Immature natural killer cell (primary cell): ENCODE data around the gene PDGFB. TPM values are rescaled to one million over a fixed set of nuclear protein-coding genes. Genes with fewer than 3 reads are reported as not detected.

Experiments used
- DNase-seq, 3 donors: peaks; one replicate each; pipeline ENCODE4 v3.0.0; 2022; ENCODE audit warnings: mixed read lengths in 1 of 3
- H3K27ac Mint-ChIP-seq, 6 donors: one replicate each; pipeline ENCODE4 v1.8.0; 2020; ENCODE audit warnings: mixed read lengths in 6 of 6, mild to moderate bottlenecking in 5 of 6, inconsistent platforms in 4 of 6, moderate library complexity in 3 of 6
- H3K27me3 Mint-ChIP-seq, 3 donors: one replicate each; pipeline ENCODE4 v1.8.0; 2020 to 2021; ENCODE audit warnings: low read depth in 3 of 3, mild to moderate bottlenecking in 3 of 3, mixed read lengths in 3 of 3, moderate library complexity in 3 of 3, inconsistent platforms in 1 of 3
- H3K36me3 Mint-ChIP-seq, 3 donors: one replicate each; pipeline ENCODE4 v1.8.0; 2020; ENCODE audit warnings: mixed read lengths in 3 of 3, inconsistent platforms in 2 of 3, mild to moderate bottlenecking in 2 of 3
- H3K4me1 Mint-ChIP-seq, 2 donors: one replicate each; pipeline ENCODE4 v1.8.0; 2020; ENCODE audit warnings: inconsistent platforms in 2 of 2, mild to moderate bottlenecking in 2 of 2, mixed read lengths in 2 of 2, moderate library complexity in 1 of 2
- H3K4me3 Mint-ChIP-seq, 5 donors: one replicate each; pipeline ENCODE4 v1.8.0; 2020; ENCODE audit warnings: mild to moderate bottlenecking in 5 of 5, mixed read lengths in 5 of 5, inconsistent platforms in 3 of 5, moderate library complexity in 3 of 5
- H3K9me3 Mint-ChIP-seq, 6 donors: one replicate each; pipeline ENCODE4 v1.8.0; 2020; ENCODE audit warnings: mild to moderate bottlenecking in 6 of 6, mixed read lengths in 6 of 6, inconsistent platforms in 4 of 6, moderate library complexity in 3 of 6
- polyA plus RNA-seq, 3 donors: library from polyadenylated mRNA; unstranded; fragments of 300-500 nt; fragmentation: Illumina TruSeq; gene quantifications; one replicate each; pipeline ENCODE4 v1.2.3, GENCODE V29; 2021

The PDGFB gene
- under 1 TPM in 2 of 3 donors, not detected in 1; 0.58 to 0.61 TPM for polyA plus RNA-seq

GRCh38 chr22:39244496-39245129, at the start of gene PDGFB:
PDGFB (minus strand) TSS chr22:39244982; CDS start chr22:39243963, 1,019 bp downstream.
- no peaks in the 10 kb centered on the region for H3K36me3 Mint-ChIP-seq
- no peaks in the 10 kb centered on the region for H3K9me3 Mint-ChIP-seq
- DNase-seq = peak in 1 of 3 donors; percentile 16
- peaks cover 23 to 36% (median 31%) of the 10 kb centered on the region in 3 donors for H3K27me3 Mint-ChIP-seq
- H3K4me3 Mint-ChIP-seq = peak within 1 kb of the TSS; percentile 70 to 87 (median 78)
- peak within 1 kb of the TSS in 2 of 6 donors; percentile 40 to 49 for H3K27ac Mint-ChIP-seq
- peaks cover 37 to 41% of the 10 kb centered on the region in 2 donors for H3K4me1 Mint-ChIP-seq

GRCh38 chr22:39293766-39294368, 49.1 kb upstream of the PDGFB start:
- H3K4me3 Mint-ChIP-seq = no peak overlapping the region
- no peaks in the 10 kb centered on the region for H3K9me3 Mint-ChIP-seq
- DNase-seq = no peak

GRCh38 chr22:39292561-39293074, 47.8 kb upstream of the PDGFB start:
- DNase-seq = no peak
- no peak overlapping the region for H3K4me3 Mint-ChIP-seq
- H3K27me3 Mint-ChIP-seq = peaks cover 2 to 5% (median 3%) of the 10 kb centered on the region in 3 donors
- no peak overlapping the region for H3K27ac Mint-ChIP-seq
- peaks cover 0 to 2% of the 10 kb centered on the region in 2 donors for H3K4me1 Mint-ChIP-seq
- H3K9me3 Mint-ChIP-seq = no peaks in the 10 kb centered on the region
- no peaks in the 10 kb centered on the region for H3K36me3 Mint-ChIP-seq

More at GRCh38 chr22:39293766-39294368, 49.1 kb upstream of the PDGFB start:
- H3K27ac Mint-ChIP-seq = no peak overlapping the region
- H3K36me3 Mint-ChIP-seq = no peaks in the 10 kb centered on the region
- peaks cover 2 to 6% (median 5%) of the 10 kb centered on the region in 3 donors for H3K27me3 Mint-ChIP-seq
- peaks cover 0 to 2% of the 10 kb centered on the region in 2 donors for H3K4me1 Mint-ChIP-seq

DNA sequence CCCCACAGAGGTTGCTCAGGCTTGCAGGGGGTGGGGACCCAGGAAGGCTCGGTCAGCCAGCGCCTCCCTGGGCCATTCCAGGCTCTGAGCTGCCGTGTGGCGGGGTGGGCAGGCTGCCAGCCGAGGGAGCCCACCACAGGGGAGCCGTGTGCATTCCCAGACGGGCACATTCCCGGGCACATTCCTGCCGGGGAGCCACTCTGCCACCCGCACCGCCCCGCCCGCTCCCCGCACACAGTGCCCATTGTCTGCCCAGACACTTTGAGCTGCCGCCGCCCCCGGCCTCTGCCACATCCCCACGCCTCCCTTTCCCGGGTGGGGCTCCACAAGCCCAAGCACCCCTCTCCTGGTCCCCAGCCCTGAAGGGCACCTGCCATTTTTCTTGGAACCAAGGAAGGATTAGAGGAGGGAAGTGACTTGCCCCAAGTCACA, 47.3 kb upstream of the PDGFB start:
- DNase-seq = no peak
- Mint-ChIP-seq H3K27ac (no peak overlapping the region), H3K27me3 (peaks cover 2 to 5% (median 3%) of the 10 kb centered on the region in 3 donors), H3K4me3 (no peak overlapping the region), H3K4me1 (peaks cover 5 to 8% of the 10 kb centered on the region in 2 donors), H3K9me3 (no peaks in the 10 kb centered on the region), H3K36me3 (no peaks in the 10 kb centered on the region)

GRCh38 chr22:39291523-39291922, 46.7 kb upstream of the PDGFB start:
- peaks cover 0 to 2% (median 0%) of the 10 kb centered on the region in 6 donors for H3K9me3 Mint-ChIP-seq
- no peaks in the 10 kb centered on the region for H3K36me3 Mint-ChIP-seq
- H3K27ac Mint-ChIP-seq = no peak overlapping the region
- no peak for DNase-seq
- peaks cover 9 to 12% of the 10 kb centered on the region in 2 donors for H3K4me1 Mint-ChIP-seq
- no peak overlapping the region for H3K4me3 Mint-ChIP-seq
- peaks cover 1 to 5% (median 2%) of the 10 kb centered on the region in 3 donors for H3K27me3 Mint-ChIP-seq

DNA sequence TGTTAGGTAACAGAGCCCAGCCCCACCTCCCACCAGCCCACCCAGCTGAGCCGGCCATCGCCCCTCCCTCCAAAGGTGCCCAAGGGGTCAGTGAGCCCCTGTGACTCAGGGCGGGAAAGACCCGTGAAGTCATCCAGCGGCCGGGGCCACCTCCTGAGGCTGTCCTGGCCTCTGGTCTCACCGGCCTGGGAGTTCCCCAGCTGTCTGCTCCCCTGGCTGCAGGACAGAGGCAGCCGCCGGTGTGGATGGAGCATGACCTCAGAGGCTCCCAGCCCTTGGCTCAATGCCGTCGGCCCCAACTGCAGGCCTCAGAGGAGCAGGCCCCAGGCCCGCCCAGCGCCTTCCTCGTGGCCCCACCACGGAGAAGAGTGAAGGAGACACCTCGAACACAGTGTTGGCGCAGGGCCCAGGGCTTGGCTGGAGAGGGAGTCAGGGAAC, 46.0 kb upstream of the PDGFB start:
- Mint-ChIP-seq H3K4me1 (peaks cover 9 to 12% of the 10 kb centered on the region in 2 donors), H3K4me3 (no peak overlapping the region), H3K27me3 (peaks cover 0 to 3% (median 2%) of the 10 kb centered on the region in 3 donors), H3K36me3 (no peaks in the 10 kb centered on the region), H3K27ac (no peak overlapping the region), H3K9me3 (peaks cover 0 to 2% (median 0%) of the 10 kb centered on the region in 6 donors)
- no peak for DNase-seq

- Mint-ChIP-seq H3K27ac (no peak overlapping the region), H3K27me3 (peaks cover 0 to 3% (median 2%) of the 10 kb centered on the region in 3 donors), H3K9me3 (peaks cover 0 to 3% (median 0%) of the 10 kb centered on the region in 6 donors), H3K36me3 (no peaks in the 10 kb centered on the region), H3K4me1 (peaks cover 9 to 12% of the 10 kb centered on the region in 2 donors), H3K4me3 (no peak overlapping the region)
- no peak for DNase-seq
Measured at GRCh38 chr22:39289975-39290720, 45.4 kb upstream of the PDGFB start.

DNA sequence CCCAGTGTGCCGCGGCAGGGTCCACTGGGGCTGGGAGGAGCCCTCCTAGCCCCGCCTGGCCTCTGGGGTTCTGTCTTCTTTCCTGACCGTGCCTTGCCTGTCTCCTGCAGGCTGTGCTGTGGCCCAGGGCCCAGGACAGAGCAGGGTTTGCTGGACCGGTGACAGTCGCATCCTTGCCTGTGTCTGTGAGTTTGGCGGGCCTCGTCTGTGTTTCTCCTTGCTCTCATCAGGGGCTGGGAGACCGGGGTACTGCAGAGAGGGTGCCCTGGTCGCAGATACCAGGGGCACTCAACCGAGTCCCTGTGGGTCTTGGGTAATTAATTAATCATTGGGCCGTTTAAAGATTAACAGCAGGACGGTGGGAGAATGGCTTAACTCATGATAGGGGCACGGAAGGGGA, 44.8 kb upstream of the PDGFB start:
- Mint-ChIP-seq H3K9me3 (peaks cover 0 to 4% (median under 1%) of the 10 kb centered on the region in 6 donors), H3K27me3 (peaks cover 0 to 3% (median 2%) of the 10 kb centered on the region in 3 donors), H3K27ac (no peak overlapping the region), H3K4me1 (peaks cover 9 to 12% of the 10 kb centered on the region in 2 donors), H3K36me3 (no peaks in the 10 kb centered on the region), H3K4me3 (no peak overlapping the region)
- no peak for DNase-seq

DNA sequence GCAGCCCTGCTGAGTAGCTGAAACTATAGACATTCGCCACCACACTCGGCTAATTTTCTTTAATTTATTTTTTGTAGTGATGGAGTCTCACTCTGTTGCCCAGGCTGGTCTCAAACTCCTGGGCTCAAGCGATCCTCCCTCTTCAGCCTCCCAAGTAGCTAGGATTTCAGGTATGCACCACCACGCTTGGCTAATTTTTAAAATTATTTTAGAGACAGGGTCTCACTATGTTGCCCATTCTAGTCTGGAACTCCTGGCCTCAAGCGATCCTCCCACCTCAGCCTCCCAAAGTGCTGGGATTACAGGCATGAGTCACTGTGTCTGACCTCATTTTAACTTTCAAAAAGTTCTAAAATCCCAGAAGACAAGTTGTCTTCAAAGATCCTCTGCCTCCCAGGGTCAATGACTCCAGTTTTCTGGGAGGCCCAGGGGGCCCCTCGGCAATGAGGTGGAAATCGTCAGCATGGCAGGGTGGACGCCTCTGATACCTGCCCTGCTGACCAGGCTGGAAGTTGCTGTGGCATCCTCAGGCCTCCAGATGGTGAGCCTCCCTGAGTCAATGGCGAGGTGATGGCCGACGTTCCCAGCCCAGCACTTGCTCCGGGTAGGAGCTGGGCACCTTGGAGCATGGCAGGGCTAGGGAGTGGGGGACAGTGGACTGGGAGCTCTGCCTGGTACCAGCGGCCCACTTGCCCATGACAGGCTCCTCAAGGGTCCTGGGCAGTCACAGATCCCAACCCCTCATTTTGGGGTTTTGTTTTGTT, 43.5 kb upstream of the PDGFB start:
- Mint-ChIP-seq H3K4me3 (no peak overlapping the region), H3K9me3 (peaks cover 0 to 4% (median 1%) of the 10 kb centered on the region in 6 donors), H3K27ac (no peak overlapping the region), H3K36me3 (no peaks in the 10 kb centered on the region), H3K4me1 (peaks cover 9 to 12% of the 10 kb centered on the region in 2 donors), H3K27me3 (peaks cover 0 to 3% (median 0%) of the 10 kb centered on the region in 3 donors)
- no peak for DNase-seq

GRCh38 chr22:39287076-39287725, 42.4 kb upstream of the PDGFB start:
- H3K4me3 Mint-ChIP-seq = no peak overlapping the region
- peaks cover 0 to 3% (median 2%) of the 10 kb centered on the region in 3 donors for H3K27me3 Mint-ChIP-seq
- H3K9me3 Mint-ChIP-seq = peaks cover 0 to 4% (median 1%) of the 10 kb centered on the region in 6 donors
- H3K4me1 Mint-ChIP-seq = peaks cover 9 to 12% of the 10 kb centered on the region in 2 donors
- DNase-seq = no peak
- no peaks in the 10 kb centered on the region for H3K36me3 Mint-ChIP-seq
- no peak overlapping the region for H3K27ac Mint-ChIP-seq

- Mint-ChIP-seq H3K4me1 (peaks cover 9 to 12% of the 10 kb centered on the region in 2 donors), H3K27ac (no peak overlapping the region), H3K36me3 (no peaks in the 10 kb centered on the region), H3K9me3 (peaks cover 0 to 4% (median 1%) of the 10 kb centered on the region in 6 donors), H3K27me3 (peaks cover 0 to 2% (median 2%) of the 10 kb centered on the region in 3 donors), H3K4me3 (no peak overlapping the region)
- DNase-seq = no peak
Measured at GRCh38 chr22:39284983-39285382, 40.2 kb upstream of the PDGFB start.

DNA sequence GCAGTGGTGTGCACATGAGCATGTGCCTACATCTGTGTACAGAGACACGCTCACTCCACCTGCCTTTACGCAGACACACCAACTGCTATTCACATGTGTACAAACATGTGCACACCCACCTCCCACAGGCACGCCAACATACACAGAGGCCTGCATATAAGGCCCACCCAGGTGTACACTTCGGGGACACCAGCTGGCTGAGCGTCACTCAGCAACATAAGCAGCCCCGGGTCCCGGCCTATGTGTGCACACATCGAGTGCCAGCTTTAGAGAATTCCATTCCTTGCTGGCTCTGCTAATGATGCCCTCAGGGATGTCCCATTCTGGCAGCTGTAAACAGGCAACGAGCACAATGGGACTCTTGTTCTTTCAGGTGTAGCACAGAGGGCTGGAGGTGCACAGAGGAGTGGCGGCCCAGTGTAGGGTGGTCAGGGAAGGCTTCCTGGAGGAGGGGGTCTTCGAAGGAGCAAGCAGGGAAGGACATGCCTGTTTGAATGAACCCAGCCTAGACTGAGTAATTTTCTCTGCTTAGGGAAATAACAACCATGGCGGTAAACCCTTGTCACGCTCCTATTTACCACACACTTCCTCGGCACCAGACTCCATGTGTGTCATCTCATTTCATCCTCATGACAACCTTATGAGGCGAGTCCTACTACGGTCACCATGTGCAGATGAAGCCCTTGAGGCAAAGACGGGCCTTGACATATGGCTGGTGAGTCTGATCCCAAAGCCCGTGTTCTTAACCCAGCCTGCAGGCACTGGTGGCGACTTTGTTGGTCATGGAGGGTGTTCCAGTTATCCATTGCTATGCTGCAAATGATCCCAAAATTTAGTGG, 39.6 kb upstream of the PDGFB start:
- no peak for DNase-seq
- H3K27ac Mint-ChIP-seq = no peak overlapping the region
- H3K4me3 Mint-ChIP-seq = no peak overlapping the region
- peaks cover 0 to 4% (median 1%) of the 10 kb centered on the region in 6 donors for H3K9me3 Mint-ChIP-seq
- H3K27me3 Mint-ChIP-seq = peaks cover 0 to 2% (median 2%) of the 10 kb centered on the region in 3 donors
- H3K4me1 Mint-ChIP-seq = peaks cover 9 to 12% of the 10 kb centered on the region in 2 donors
- H3K36me3 Mint-ChIP-seq = no peaks in the 10 kb centered on the region
